Osteocyte (in vitro differentiated cells): ENCODE results near the gene TCERG1L. TPM values are rescaled to one million over a fixed set of nuclear protein-coding genes. Genes with fewer than 3 reads are reported as not detected.

Experiments used
- DNase-seq: peaks from one replicate; pipeline ENCODE4 v3.0.0; 2021; ENCODE audit warnings: mixed read lengths; ENCODE audit not compliant: unreplicated experiment; ENCODE audit errors: extremely low spot score
- H3K27ac Mint-ChIP-seq: one replicate; pipeline ENCODE4 v1.8.0; 2021; ENCODE audit warnings: mild to moderate bottlenecking, mixed read lengths; ENCODE audit not compliant: unreplicated experiment
- H3K27me3 Mint-ChIP-seq: one replicate; pipeline ENCODE4 v1.8.0; 2021; ENCODE audit warnings: mixed read lengths; ENCODE audit not compliant: unreplicated experiment
- H3K36me3 Mint-ChIP-seq: one replicate; pipeline ENCODE4 v1.8.0; 2021; ENCODE audit warnings: mixed read lengths; ENCODE audit not compliant: unreplicated experiment
- H3K4me1 Mint-ChIP-seq: one replicate; pipeline ENCODE4 v1.8.0; 2021; ENCODE audit warnings: mixed read lengths; ENCODE audit not compliant: unreplicated experiment
- H3K4me3 Mint-ChIP-seq: one replicate; pipeline ENCODE4 v1.8.0; 2021; ENCODE audit warnings: mild to moderate bottlenecking, moderate library complexity, mixed read lengths; ENCODE audit not compliant: unreplicated experiment
- H3K9me3 Mint-ChIP-seq: one replicate; pipeline ENCODE4 v1.8.0; 2021; ENCODE audit warnings: mixed read lengths; ENCODE audit not compliant: unreplicated experiment
- CTCF ChIP-seq: fragments of 200-600 bp; sonication (generic); IDR thresholded peaks from 2 replicates; pipeline ENCODE4 v1.5.0; 2021; ENCODE audit warnings: antibody characterized with exemption, mild to moderate bottlenecking, moderate library complexity
- total RNA-seq: library from RNA; stranded (reverse); gene quantifications from 2 replicates; pipeline ENCODE4 v1.2.1, GENCODE V29; 2021

TCERG1L gene
- total RNA-seq, 1 donor from 2014 or later: not detected

- no peaks in the 10 kb centered on the region for H3K36me3 Mint-ChIP-seq
- peak; percentile 53 for DNase-seq
- H3K9me3 Mint-ChIP-seq: peaks cover 46% of the 10 kb centered on the region
- H3K27me3 Mint-ChIP-seq: no peaks in the 10 kb centered on the region
- H3K4me1 Mint-ChIP-seq: no peaks in the 10 kb centered on the region
- H3K27ac Mint-ChIP-seq: no peak overlapping the region
- no peak overlapping the region for H3K4me3 Mint-ChIP-seq
- TF ChIP-seq CTCF: no peak
Measured at GRCh38 chr10:131213741-131214505, 97.6 kb downstream of the TCERG1L start.

GRCh38 chr10:131212763-131213325 lies 98.7 kb downstream of the TCERG1L start:
- no peaks in the 10 kb centered on the region for H3K27me3 Mint-ChIP-seq
- H3K4me3 Mint-ChIP-seq: no peak overlapping the region
- H3K4me1 Mint-ChIP-seq: no peaks in the 10 kb centered on the region
- TF ChIP-seq CTCF: no peak
- DNase-seq: peak; percentile 62
- no peak overlapping the region for H3K27ac Mint-ChIP-seq
- H3K9me3 Mint-ChIP-seq: peaks cover 43% of the 10 kb centered on the region
- no peaks in the 10 kb centered on the region for H3K36me3 Mint-ChIP-seq

GRCh38 chr10:131211965-131212619 lies 99.4 kb downstream of the TCERG1L start:
- Mint-ChIP-seq H3K9me3 (peaks cover 44% of the 10 kb centered on the region), H3K4me3 (no peak overlapping the region), H3K36me3 (no peaks in the 10 kb centered on the region), H3K27ac (no peak overlapping the region), H3K4me1 (no peaks in the 10 kb centered on the region), H3K27me3 (no peaks in the 10 kb centered on the region)
- no peak for TF ChIP-seq CTCF
- peak; percentile 64 for DNase-seq

GRCh38 chr10:131211559-131211958 lies 100.0 kb downstream of the TCERG1L start:
- no peak overlapping the region for H3K4me3 Mint-ChIP-seq
- no peaks in the 10 kb centered on the region for H3K36me3 Mint-ChIP-seq
- H3K27me3 Mint-ChIP-seq: no peaks in the 10 kb centered on the region
- H3K27ac Mint-ChIP-seq: no peak overlapping the region
- H3K4me1 Mint-ChIP-seq: no peaks in the 10 kb centered on the region
- TF ChIP-seq CTCF: no peak
- DNase-seq: no peak
- peaks cover 42% of the 10 kb centered on the region for H3K9me3 Mint-ChIP-seq

GRCh38 chr10:131211146-131211545 lies 100.4 kb downstream of the TCERG1L start:
- H3K27ac Mint-ChIP-seq: no peak overlapping the region
- H3K4me3 Mint-ChIP-seq: no peak overlapping the region
- H3K9me3 Mint-ChIP-seq: peaks cover 42% of the 10 kb centered on the region
- H3K4me1 Mint-ChIP-seq: no peaks in the 10 kb centered on the region
- H3K27me3 Mint-ChIP-seq: no peaks in the 10 kb centered on the region
- no peaks in the 10 kb centered on the region for H3K36me3 Mint-ChIP-seq
- peak; percentile 74 for DNase-seq
- no peak for TF ChIP-seq CTCF
